Measurements from ENCODE around the gene MYMK.

MYMK gene

GRCh38 chr9:133493845-133494540 lies 30.8 kb downstream of the MYMK start:
- H3K4me1 ChIP-seq (ENCODE audit: control insufficient read depth, low read length): no peaks in the 10 kb centered on the region
- no peak overlapping the region for H3K27ac ChIP-seq (ENCODE audit: low read depth, low read length)
- peaks cover 7% of the 10 kb centered on the region; the same call in 1 of the 2 replicates for H3K27me3 ChIP-seq (ENCODE audit: control insufficient read depth, low read length)

GRCh38 chr9:133493428-133493827 lies 31.3 kb downstream of the MYMK start:
- TF ChIP-seq EZH2phosphoT487 (IDR thresholded peaks at IDR 0.05; ENCODE audit: borderline replicate concordance, low read length) (no peak), CTCF (IDR thresholded peaks at IDR 0.05; ENCODE audit: low read depth, low read length, poor library complexity, severe bottlenecking) (no peak)
- H3K36me3 ChIP-seq (ENCODE audit: control insufficient read depth, low read length): no peaks in the 10 kb centered on the region
- H3K4me1 ChIP-seq (ENCODE audit: control insufficient read depth, low read length): no peaks in the 10 kb centered on the region
- H3K4me3 ChIP-seq (ENCODE audit: low read length): no peak overlapping the region
- H3K4me2 ChIP-seq (ENCODE audit: low read length): no peak overlapping the region
- no peaks in the 10 kb centered on the region for H3F3A ChIP-seq (ENCODE audit: control insufficient read depth, insufficient read depth)
- H3K9me2 ChIP-seq (replicated peaks; ENCODE audit: control insufficient read depth, low read length): no peaks in the 10 kb centered on the region
- H3K79me2 ChIP-seq (ENCODE audit: control insufficient read depth, low read length): no peaks in the 10 kb centered on the region
- no peak overlapping the region for H3K27ac ChIP-seq (ENCODE audit: low read depth, low read length)
- H3K27me3 ChIP-seq (ENCODE audit: control insufficient read depth, low read length): peaks cover 7% of the 10 kb centered on the region; the same call in 1 of the 2 replicates
- H3K9me3 ChIP-seq (ENCODE audit: control insufficient read depth, insufficient read depth, low read length): no peaks in the 10 kb centered on the region
- H4K20me1 ChIP-seq (ENCODE audit: control insufficient read depth, insufficient read depth, low read depth, low read length): no peaks in the 10 kb centered on the region

More at GRCh38 chr9:133493845-133494540, 30.8 kb downstream of the MYMK start:
- no peaks in the 10 kb centered on the region for H3K9me2 ChIP-seq (replicated peaks; ENCODE audit: control insufficient read depth, low read length)
- H3K9me3 ChIP-seq (ENCODE audit: control insufficient read depth, insufficient read depth, low read length): no peaks in the 10 kb centered on the region
- H3K79me2 ChIP-seq (ENCODE audit: control insufficient read depth, low read length): no peaks in the 10 kb centered on the region
- H3F3A ChIP-seq (ENCODE audit: control insufficient read depth, insufficient read depth): no peaks in the 10 kb centered on the region
- H3K4me3 ChIP-seq (ENCODE audit: low read length): no peak overlapping the region
- H3K4me2 ChIP-seq (ENCODE audit: low read length): no peak overlapping the region
- H3K36me3 ChIP-seq (ENCODE audit: control insufficient read depth, low read length): no peaks in the 10 kb centered on the region
- no peak for TF ChIP-seq EZH2phosphoT487 (IDR thresholded peaks at IDR 0.05; ENCODE audit: borderline replicate concordance, low read length)
- no peak for TF ChIP-seq CTCF (IDR thresholded peaks at IDR 0.05; ENCODE audit: low read depth, low read length, poor library complexity, severe bottlenecking)
- H4K20me1 ChIP-seq (ENCODE audit: control insufficient read depth, insufficient read depth, low read depth, low read length): no peaks in the 10 kb centered on the region

- Histone ChIP-seq H4K20me1 (ENCODE audit: control insufficient read depth, insufficient read depth, low read depth, low read length) (no peaks in the 10 kb centered on the region), H3K36me3 (ENCODE audit: control insufficient read depth, low read length) (no peaks in the 10 kb centered on the region), H3K27me3 (ENCODE audit: control insufficient read depth, low read length) (peaks cover 7% of the 10 kb centered on the region; the same call in 1 of the 2 replicates), H3K4me2 (ENCODE audit: low read length) (no peak overlapping the region), H3K4me3 (ENCODE audit: low read length) (no peak overlapping the region), H3K9me2 (replicated peaks; ENCODE audit: control insufficient read depth, low read length) (no peaks in the 10 kb centered on the region), H3K4me1 (ENCODE audit: control insufficient read depth, low read length) (no peaks in the 10 kb centered on the region), H3K79me2 (ENCODE audit: control insufficient read depth, low read length) (no peaks in the 10 kb centered on the region), H3K9me3 (ENCODE audit: control insufficient read depth, insufficient read depth, low read length) (no peaks in the 10 kb centered on the region), H3F3A (ENCODE audit: control insufficient read depth, insufficient read depth) (no peaks in the 10 kb centered on the region), H3K27ac (ENCODE audit: low read depth, low read length) (no peak overlapping the region)
- no peak for TF ChIP-seq CTCF (IDR thresholded peaks at IDR 0.05; ENCODE audit: low read depth, low read length, poor library complexity, severe bottlenecking)
Measured at GRCh38 chr9:133492061-133493021, 32.4 kb downstream of the MYMK start.

All from DOHH2 (cell line).